PFSK-1 (cell line): ENCODE measurements around the gene HNF1B.

Experiments used
- POLR2AphosphoS5 ChIP-seq: IDR thresholded peaks from 2 replicates; pipeline ENCODE4 v1.6.1; 2012; ENCODE audit warnings: low read depth, mild to moderate bottlenecking, control low read depth, low read length, moderate library complexity
- REST ChIP-seq, 2 experiments: IDR thresholded peaks; 2 replicates each; pipeline versions ENCODE4 v1.6.1 to v1.8.0; 2011 to 2012; ENCODE audit warnings: low read depth in 2 of 2, low read length in 2 of 2, control low read depth in 1 of 2, inconsistent platforms in 1 of 2, mild to moderate bottlenecking in 1 of 2, moderate library complexity in 1 of 2; ENCODE audit not compliant: insufficient read depth in 1 of 2
- TAF1 ChIP-seq: IDR thresholded peaks from 2 replicates; pipeline ENCODE4 v1.6.1; 2012; ENCODE audit warnings: low read length, control low read depth, borderline replicate concordance; ENCODE audit not compliant: insufficient read depth

DNA sequence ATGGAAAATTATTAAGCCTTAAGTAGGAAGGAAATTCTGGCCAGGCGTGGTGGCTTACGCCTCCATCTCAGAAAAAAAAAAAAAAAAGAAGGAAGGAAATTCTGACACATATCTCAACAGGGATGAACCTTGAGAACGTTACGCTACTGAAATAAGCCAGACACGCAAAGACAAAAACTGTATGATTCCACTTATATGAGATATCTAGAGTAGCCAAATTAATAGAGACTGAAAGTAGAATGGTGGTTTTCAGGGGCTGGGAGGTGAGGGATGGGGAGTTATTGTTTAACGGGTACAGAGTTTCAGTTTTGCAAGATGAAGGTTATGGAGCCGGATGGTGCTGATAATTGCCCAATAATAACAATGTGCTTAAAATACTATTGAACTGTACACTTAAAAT, 16.2 kb upstream of the HNF1B start:
- TF ChIP-seq POLR2AphosphoS5, result no peak
- TF ChIP-seq REST (IDR thresholded peaks at IDR 0.05; ENCODE audit: insufficient read depth in 1 of 2, low read depth in 2 of 2, low read length in 2 of 2), result no peak
- no peak for TF ChIP-seq TAF1
